HFFc6 (cell line): ENCODE measurements around the gene RTN1. TPM values are rescaled to one million over a fixed set of nuclear protein-coding genes. Genes with fewer than 3 reads are reported as not detected.

ENCODE experiments used
- DNase-seq: peaks from one replicate; pipeline ENCODE4 v3.0.0-alpha.2; 2018
- H3K27ac Mint-ChIP-seq: 2 replicates; pipeline ENCODE4 v1.8.0; 2020; ENCODE audit warnings: mild to moderate bottlenecking, mixed read lengths
- H3K27me3 Mint-ChIP-seq: 2 replicates; pipeline ENCODE4 v1.8.0; 2021; ENCODE audit warnings: mild to moderate bottlenecking, moderate library complexity, mixed read lengths; ENCODE audit not compliant: insufficient read depth
- H3K36me3 Mint-ChIP-seq: 2 replicates; pipeline ENCODE4 v1.8.0; 2021; ENCODE audit warnings: low read depth, mixed read lengths
- H3K4me1 Mint-ChIP-seq: 2 replicates; pipeline ENCODE4 v1.8.0; 2020; ENCODE audit warnings: low read depth, mixed read lengths
- H3K4me3 Mint-ChIP-seq: 2 replicates; pipeline ENCODE4 v1.8.0; 2020; ENCODE audit warnings: mild to moderate bottlenecking, moderate library complexity, mixed read lengths
- H3K9me3 Mint-ChIP-seq: 2 replicates; pipeline ENCODE4 v1.8.0; 2020; ENCODE audit warnings: mild to moderate bottlenecking, mixed read lengths
- total RNA-seq, 6 experiments: library from RNA; stranded (reverse); fragmentation: NEBNext Ultra II Directional; extraction: Animal tissue kit (Norgen Biotek cat#: 25700); gene quantifications; 2 replicates in 1 of 6; 3 replicates in 5 of 6; pipeline ENCODE4 v1.2.3, GENCODE V29; 2021
- TF ChIP-seq, protein P1 (sequence below): fragments of 200-600 bp; sonication (generic); IDR thresholded peaks from 2 replicates; pipeline ENCODE4 v1.5.0; 2021; ENCODE audit warnings: antibody characterized with exemption, mild to moderate bottlenecking

The RTN1 gene
- total RNA-seq, 6 experiments from 2014 or later = 0.07 to 0.17 TPM; not detected in 4

DNA sequence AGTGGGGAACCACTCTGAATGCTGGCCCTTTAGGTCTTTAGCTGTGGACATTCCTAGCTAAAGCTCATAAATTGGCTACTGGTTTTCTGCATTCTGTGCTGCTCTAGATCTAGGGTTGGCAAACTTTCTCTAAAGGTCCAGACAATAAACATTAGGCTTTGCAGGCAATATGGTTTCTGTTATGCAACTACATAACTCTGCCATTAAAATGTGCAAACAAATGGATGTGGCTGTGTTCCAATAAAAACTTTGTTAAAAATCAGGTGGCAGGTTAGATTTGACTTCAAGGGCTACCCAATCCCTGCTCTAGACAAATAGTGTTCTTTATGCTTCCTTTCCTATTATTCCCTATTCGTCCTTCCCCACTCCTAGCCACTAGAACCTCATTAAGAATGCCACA is 42.6 kb upstream of the RTN1 start:
- Mint-ChIP-seq H3K4me3 (no peak overlapping the region), H3K4me1 (no peaks in the 10 kb centered on the region), H3K36me3 (no peaks in the 10 kb centered on the region), H3K9me3 (no peaks in the 10 kb centered on the region), H3K27me3 (peaks cover 2% of the 10 kb centered on the region; the same call in 1 of the 2 replicates), H3K27ac (no peak overlapping the region)
- DNase-seq = no peak
- TF ChIP-seq, protein P1, sequence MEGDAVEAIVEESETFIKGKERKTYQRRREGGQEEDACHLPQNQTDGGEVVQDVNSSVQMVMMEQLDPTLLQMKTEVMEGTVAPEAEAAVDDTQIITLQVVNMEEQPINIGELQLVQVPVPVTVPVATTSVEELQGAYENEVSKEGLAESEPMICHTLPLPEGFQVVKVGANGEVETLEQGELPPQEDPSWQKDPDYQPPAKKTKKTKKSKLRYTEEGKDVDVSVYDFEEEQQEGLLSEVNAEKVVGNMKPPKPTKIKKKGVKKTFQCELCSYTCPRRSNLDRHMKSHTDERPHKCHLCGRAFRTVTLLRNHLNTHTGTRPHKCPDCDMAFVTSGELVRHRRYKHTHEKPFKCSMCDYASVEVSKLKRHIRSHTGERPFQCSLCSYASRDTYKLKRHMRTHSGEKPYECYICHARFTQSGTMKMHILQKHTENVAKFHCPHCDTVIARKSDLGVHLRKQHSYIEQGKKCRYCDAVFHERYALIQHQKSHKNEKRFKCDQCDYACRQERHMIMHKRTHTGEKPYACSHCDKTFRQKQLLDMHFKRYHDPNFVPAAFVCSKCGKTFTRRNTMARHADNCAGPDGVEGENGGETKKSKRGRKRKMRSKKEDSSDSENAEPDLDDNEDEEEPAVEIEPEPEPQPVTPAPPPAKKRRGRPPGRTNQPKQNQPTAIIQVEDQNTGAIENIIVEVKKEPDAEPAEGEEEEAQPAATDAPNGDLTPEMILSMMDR = no peak

DNA sequence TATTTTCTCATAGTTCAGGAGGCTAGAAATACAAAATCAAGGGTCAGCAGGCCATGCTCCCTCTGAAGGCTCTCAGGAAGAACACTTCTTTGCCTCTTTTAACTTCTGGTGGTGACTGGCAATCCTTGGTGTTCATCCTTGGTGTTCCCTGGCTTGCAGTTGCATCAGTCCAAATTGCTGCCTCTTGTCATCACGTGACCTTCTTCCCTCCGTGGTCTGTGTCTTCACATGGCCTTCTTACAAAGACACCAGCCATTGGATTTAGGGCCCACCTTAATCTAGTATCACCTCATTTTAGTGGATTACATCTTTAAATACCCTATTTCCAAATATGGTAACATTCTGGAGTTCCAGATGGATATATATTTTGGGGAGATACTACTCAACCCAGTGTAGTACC is 41.9 kb upstream of the RTN1 start:
- H3K27me3 Mint-ChIP-seq = peaks cover 2% of the 10 kb centered on the region; the same call in 1 of the 2 replicates
- DNase-seq = no peak
- H3K36me3 Mint-ChIP-seq = no peaks in the 10 kb centered on the region
- no peaks in the 10 kb centered on the region for H3K9me3 Mint-ChIP-seq
- no peak overlapping the region for H3K4me3 Mint-ChIP-seq
- no peak overlapping the region for H3K27ac Mint-ChIP-seq
- H3K4me1 Mint-ChIP-seq = no peaks in the 10 kb centered on the region
- TF ChIP-seq, protein P1 = no peak

DNA sequence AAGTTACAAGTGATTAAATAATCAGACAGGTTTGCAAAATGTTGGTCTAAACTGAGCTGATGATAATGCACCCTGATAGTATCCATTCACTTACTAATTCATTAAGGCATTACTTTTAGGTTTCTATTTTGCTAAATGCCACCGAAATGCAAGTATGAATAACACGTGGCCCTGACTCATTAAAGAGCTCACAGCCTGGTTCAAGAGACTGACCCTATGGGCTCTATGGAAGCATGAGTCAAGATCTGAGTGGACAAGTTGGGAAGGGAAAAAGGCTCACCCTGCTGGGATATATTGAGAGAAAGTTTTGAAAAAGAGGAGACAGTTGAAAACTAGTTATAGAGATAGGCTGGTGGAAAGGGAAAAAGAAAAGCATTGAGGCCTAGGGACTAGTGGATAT is 34.6 kb upstream of the RTN1 start:
- H3K9me3 Mint-ChIP-seq = no peaks in the 10 kb centered on the region
- H3K27me3 Mint-ChIP-seq = no peaks in the 10 kb centered on the region
- H3K27ac Mint-ChIP-seq = no peak overlapping the region
- no peak for DNase-seq
- H3K4me1 Mint-ChIP-seq = no peaks in the 10 kb centered on the region
- no peaks in the 10 kb centered on the region for H3K36me3 Mint-ChIP-seq
- TF ChIP-seq, protein P1 = no peak
- no peak overlapping the region for H3K4me3 Mint-ChIP-seq

DNA sequence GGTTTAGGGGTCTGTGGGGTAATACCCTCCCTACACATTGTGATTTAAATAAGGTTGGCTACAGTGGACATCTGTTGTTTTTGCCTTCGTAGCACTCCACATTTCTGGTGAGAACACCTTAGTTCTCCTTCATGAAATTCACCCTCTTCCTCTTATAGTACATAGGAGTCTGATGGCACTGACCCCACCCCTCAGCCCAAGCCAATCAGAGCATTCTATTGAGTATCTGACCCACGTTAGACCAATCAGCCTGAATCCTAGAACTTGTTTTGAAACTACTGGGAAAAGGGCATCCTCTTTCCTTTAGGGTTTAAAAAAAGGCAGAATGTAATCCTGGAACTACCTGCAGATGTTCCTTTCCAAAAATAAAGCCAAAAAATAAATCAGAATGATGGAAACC is 33.6 kb upstream of the RTN1 start:
- TF ChIP-seq, protein P1 = no peak
- no peaks in the 10 kb centered on the region for H3K27me3 Mint-ChIP-seq
- H3K4me3 Mint-ChIP-seq = no peak overlapping the region
- H3K27ac Mint-ChIP-seq = no peak overlapping the region
- H3K4me1 Mint-ChIP-seq = no peaks in the 10 kb centered on the region
- H3K9me3 Mint-ChIP-seq = no peaks in the 10 kb centered on the region
- no peaks in the 10 kb centered on the region for H3K36me3 Mint-ChIP-seq
- DNase-seq = no peak

DNA sequence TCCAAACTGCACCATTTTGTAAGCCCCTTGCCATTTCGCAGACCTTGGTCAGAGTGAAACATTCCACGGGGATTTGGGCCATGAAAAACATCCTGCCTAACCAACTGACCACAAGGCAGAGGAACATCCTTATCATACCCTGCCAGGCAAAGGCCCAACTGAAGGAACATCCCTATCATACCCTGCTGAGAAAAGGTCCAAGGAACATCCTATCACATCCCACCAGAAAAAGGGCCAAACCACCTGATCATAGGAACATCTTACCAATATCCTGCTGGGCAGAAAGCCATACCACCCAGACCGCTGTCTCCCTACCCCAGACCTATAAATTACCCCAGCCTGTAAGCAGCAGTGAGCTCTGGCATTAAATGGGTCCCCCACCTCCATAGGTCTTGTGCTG is 30.0 kb upstream of the RTN1 start:
- Mint-ChIP-seq H3K27ac (no peak overlapping the region), H3K4me3 (no peak overlapping the region), H3K9me3 (no peaks in the 10 kb centered on the region), H3K36me3 (no peaks in the 10 kb centered on the region), H3K27me3 (no peaks in the 10 kb centered on the region), H3K4me1 (no peaks in the 10 kb centered on the region)
- TF ChIP-seq, protein P1 = no peak
- DNase-seq = no peak
